Occipital lobe (tissue), 2 donors: ENCODE measurements around the gene RPL22. TPM values are rescaled to one million over a fixed set of nuclear protein-coding genes. Genes with fewer than 3 reads are reported as not detected.
"Not testable (repeated sequence)": the region's sequence is repeated elsewhere in the genome, so short reads cannot be mapped to it uniquely, and the experiment has no call there.

Source experiments
- DNase-seq: peaks from one replicate; lab custom pipeline; 2025; lab: John Stamatoyannopoulos, UW
- total RNA-seq: library from RNA; depleted of rRNA; stranded (reverse); fragments of >200 nt; gene quantifications from one replicate; pipeline ENCODE4 v1.2.3, GENCODE V29; 2014

Gene RPL22
- total RNA-seq, 1 donor from 2014 or later, result 371 TPM

- DNase-seq, result no peak
Observed at GRCh38 chr1:6234502-6235295, 35.3 kb upstream of the RPL22 start.

- no peak for DNase-seq
Observed at GRCh38 chr1:6233376-6233775, 34.0 kb upstream of the RPL22 start.

- DNase-seq, result no peak
Observed at GRCh38 chr1:6225651-6226050, 26.3 kb upstream of the RPL22 start.

DNA sequence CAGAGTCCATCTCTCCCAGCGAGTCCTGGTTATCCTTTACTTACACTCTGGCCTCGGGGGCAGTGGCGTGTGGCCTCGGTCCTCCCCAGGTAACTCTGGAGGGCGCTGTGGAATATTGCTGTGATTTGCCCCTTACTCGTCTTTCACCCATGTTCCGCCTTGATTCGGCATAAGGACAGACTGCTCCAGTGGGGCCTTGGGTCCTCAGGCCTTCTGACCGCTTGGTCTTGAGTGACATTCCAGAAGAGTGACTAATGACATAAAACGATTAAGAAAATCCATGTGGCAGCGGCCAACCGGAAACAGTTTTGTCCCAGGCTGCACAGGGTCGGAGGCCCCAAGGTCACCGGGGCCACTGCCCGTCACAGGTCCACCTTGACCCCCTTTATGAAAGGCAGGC, 25.3 kb upstream of the RPL22 start:
- no peak for DNase-seq

DNA sequence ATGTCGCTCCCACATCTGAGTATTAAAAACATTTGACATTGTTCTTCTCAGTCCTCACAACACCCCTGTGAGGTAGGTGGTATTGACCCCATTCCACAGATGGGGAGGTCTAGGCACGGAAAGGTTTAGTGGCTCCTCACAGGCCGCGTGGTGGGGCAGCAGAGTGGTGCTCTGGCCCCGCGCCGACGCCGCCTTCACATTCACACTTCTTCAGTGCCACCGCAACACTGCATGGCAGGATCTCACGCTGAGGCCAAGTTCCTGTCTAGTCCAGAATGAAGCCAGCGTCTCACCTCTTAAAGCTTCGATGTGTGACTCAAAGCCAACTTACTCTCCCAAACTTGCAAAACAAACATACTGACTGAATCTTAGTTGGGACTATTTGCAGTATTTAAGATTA, 24.2 kb upstream of the RPL22 start:
- DNase-seq, result no peak

GRCh38 chr1:6222636-6223035, 23.2 kb upstream of the RPL22 start:
- no peak for DNase-seq

DNA sequence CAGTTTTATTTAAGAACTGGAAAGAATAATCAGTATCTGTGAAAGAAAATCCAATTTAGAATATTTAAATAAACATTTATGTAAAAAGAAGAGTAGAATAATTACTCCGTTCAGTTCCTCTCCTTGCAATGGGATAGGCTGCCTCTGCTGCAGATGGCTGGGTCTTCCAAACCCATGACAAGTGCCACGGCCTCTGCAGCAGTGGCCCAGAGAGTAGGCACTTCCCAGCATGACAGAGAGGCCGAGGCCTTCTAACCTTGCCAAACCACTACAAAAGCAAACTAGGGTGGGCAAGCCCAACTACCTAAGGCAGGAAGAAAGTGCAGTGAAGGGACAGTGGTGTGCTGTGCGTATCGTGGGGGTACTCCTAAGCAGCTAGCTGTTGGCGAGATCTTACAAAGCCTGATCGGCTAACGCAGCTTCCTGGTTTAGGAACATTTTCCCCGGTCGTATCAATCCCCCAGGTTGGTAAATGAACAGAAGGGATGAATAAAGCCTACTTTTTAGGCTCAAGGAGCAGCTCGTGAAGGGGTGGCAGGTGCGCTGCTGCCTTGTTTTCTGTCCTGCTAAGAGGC, 21.9 kb upstream of the RPL22 start:
- DNase-seq, result no peak

- DNase-seq, result no peak
Observed at GRCh38 chr1:6220236-6220635, 20.8 kb upstream of the RPL22 start.

DNA sequence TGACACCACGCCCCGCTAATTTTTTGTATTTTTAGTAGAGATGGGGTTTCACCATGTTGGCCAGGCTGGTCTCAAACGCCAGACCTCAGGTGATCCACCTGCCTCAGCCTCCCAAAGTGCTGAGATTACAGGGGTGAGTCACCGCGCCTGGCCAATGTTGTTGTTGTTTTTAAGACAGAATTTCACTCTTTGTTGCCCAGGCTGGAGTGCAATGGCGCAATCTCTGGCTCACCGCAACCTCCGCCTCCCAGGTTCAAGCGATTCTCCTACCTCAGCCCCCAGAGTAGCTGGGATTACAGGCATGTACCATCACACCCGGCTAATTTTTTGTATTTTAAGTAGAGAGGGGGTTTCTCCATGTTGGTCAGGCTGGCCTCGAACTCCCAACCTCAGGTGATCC, 20.2 kb upstream of the RPL22 start:
- not testable (repeated sequence) for DNase-seq

- no peak for DNase-seq
Observed at GRCh38 chr1:6218375-6219164, 19.2 kb upstream of the RPL22 start.

- DNase-seq, result no peak
Observed at GRCh38 chr1:6212193-6212959, 13.0 kb upstream of the RPL22 start.

DNA sequence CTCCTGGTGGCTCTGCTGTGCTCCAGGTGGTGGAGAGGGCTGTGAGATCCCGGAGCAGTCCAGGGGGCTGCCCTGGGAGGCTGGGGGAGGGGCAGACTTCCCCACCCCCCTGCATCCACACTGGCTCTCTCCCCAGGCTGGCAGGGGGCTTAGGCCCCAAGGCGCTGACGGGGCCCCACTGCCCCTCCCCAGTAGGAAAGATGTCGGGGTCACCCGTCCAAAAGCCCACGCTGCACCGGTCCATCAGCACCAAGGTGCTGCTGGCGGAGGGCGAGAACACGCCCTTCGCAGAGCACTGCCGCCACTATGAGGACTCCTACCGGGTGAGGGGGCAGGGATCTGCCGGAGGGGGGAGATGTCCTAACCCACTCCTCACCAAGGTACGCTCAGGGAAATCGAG, 12.3 kb upstream of the RPL22 start:
- DNase-seq, result no peak

DNA sequence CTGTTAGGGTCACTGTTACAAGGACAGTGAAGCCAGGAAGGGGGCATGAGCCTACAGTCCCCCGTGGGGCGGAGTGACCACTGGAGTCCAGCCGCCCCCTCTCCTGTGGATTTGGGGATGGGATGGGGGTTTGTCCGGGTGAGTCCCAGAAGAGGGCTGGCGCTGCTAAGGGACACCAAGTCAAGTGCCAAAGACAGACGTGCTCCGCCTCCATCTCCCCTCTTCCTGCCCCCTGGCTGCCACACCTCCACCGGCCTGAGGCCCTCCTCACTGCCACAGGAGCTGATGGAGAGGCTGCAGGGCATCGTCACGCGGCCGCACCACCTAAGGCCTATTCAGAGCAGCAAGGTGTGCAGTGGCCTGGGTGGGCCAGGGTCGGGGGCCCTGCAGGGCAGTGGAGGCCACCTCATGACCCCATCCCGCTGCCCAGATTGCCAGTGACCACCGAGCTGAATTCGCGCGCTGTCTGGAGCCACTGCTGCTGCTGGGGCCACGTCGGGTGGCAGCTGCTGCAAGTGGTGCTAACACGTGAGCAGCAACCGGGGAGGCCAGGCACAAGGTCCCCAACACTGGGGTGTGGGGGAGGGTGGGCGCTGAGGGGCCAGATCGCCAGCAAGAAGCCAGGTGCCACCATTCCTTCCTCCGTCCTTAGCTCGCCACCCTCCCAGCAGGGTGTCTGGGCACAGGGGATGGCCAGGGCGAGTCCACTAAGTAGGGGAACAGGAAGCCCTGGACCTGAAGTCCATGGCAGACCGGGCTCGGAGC, 11.4 kb upstream of the RPL22 start:
- no peak for DNase-seq

DNA sequence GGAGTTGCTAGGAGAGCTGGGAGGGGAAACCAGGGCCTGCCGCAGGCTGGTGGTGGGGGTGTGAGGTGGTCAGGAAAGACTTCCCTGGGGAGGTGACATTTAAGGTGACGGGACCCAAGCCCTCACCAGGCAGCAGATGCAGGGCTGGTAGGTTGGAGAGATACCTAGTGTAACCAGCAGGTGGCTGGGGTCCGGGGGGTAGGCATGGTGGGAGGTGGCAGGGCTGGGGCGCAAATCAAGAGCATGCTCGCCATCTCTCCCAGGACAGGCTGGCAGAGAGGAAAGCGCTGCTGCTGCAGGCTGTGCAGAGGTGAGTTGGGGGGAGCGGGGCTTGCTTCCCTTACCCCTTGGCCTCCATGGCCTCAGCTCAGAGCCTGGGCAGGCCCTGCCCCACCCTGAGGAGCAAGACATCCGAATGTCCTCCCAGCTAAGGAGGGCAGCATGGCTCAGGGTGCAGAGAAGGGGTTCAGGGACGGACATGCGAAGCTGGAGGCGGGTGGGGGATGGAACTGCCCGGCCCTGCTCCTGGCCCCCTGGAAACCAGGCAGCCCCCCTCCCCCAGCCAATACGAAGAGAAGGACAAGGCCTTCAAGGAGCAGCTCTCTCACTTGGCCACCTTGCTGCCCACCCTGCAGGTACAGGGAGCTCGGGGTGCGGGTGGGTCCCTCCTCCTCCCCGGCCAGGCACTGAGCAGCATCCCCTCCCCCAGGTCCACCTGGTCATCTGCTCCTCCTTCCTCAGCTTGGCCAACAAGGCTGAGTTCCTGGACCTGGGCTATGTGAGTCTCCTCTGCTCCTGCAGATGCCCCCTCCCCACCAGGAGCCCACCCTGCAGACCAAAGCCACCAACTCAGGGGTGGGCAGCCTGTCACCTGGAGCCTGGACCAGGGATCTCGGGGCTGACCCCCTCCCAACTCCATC, 10.5 kb upstream of the RPL22 start:
- DNase-seq, result no peak

- peak; percentile 43 for DNase-seq
Observed at GRCh38 chr1:6208723-6209660, 9.6 kb upstream of the RPL22 start.

DNA sequence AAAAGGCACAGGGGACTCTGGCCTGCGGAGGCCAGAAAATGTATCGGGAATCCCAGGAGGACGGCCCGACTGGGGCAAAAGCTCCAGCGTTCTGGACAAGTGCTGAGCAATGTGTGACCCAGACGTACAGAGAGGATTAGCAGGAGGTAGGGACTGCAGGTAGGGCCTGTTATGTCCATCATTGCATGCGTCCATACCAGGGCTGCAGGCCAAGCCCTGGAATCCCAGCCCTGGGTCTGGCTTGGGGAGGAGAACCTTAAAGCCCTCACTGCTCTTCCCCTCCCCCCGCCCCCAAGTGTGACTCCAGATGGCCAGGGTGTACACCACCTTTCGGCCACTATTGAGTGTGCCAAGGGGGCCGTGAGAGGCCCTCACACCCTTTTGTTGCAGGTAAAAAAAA, 8.5 kb upstream of the RPL22 start:
- no peak for DNase-seq

- DNase-seq, result no peak
Observed at GRCh38 chr1:6207075-6207885, 7.9 kb upstream of the RPL22 start.

- DNase-seq, result no peak
Observed at GRCh38 chr1:6206520-6206855, 7.1 kb upstream of the RPL22 start.
